ENCODE results near the gene UBA52.
"Not testable (repeated sequence)": the region's sequence is repeated elsewhere in the genome, so short reads cannot be mapped to it uniquely, and the experiment has no call there.

The UBA52 gene

DNA sequence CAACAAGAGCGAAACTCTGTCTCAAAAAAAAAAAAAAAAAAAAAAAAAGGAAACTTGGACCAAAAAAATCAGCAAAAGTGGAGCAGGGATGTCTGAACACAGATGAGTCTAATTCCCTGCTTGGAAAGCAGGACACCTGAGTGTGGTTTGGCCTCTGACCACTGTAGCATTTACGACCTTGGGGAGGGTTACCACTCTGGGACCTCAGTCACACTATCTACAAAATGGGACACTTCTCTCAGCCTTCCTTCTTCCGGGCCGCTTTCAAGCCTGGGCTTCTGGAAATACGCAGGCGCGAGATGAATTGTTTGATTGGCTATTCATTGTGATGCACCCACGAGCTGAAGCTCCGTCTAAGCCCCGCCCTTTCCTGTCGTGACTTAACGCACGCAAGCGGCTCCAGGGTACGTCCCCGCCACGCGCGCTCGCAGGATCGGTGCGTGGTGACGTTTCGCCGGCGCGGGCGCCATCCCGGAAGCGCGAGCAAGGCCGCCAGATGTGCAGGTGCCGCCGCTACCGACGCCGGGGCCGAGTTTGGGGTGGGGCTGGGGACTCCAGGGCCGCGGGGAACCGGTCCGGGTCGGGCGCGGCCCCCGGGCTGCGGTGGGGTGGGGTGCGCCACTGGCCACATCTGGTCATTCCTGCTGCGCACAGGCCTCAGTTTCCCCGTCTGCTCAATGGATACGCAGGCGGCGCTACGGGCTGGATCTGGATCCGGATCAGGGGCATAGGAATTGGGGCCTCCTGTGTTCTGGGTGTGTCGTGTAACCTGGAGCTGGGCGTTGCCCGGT lies 14.1 kb upstream of the UBA52 start, which contains the start of gene KXD1:
Gene KXD1 (plus strand): TSS at position 460 of the 791 bp plus-strand sequence. CDS start 4,187 bp downstream, outside the sequence.
- DNase-seq = peak; percentile 93

DNA sequence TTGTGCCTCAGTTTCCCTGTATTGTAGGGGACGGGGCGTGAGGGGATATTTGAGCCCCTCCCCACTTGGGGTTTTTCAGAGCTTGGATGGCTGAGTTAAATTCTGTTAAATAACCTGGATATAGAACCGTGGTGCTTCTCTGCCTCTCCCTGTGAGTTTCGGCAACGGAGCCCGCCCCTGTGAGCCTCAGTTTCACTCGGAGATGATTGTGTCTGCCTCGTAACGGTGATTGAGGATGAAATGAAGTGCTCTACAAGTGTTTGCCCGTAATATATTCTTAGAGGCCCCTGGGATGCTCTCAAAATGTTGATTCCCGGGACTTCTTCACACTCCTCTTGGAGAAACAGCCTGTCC lies 13.5 kb upstream of the UBA52 start:
- no peak for DNase-seq

GRCh38 chr19:18558604-18559003 lies 13.1 kb upstream of the UBA52 start:
- DNase-seq = no peak

GRCh38 chr19:18559685-18560084 lies 12.0 kb upstream of the UBA52 start:
- DNase-seq = no peak

DNA sequence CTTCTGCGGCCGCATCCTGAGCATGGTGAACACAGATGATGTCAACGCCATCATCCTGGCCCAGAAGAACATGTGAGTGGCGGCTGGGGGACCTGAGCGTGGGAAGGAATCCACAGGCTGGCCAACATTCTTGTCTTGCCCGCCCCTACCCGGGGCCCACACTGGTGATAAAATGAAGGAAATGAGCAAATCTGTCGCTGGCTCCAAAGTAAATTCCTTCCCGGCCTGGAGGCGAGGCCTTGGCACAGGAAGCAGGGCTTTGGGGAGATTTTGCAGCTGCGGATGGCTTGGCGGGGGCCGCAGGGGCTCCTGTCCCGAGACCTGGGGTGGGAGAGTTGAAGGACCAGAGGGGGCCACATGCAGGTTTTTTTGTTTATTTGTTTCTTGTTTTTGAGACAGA lies 9.6 kb upstream of the UBA52 start:
- DNase-seq = no peak

GRCh38 chr19:18566953-18567352 lies 4.7 kb upstream of the UBA52 start:
- DNase-seq = no peak

- no peak for DNase-seq
Observed at GRCh38 chr19:18568367-18568766, 3.3 kb upstream of the UBA52 start.

GRCh38 chr19:18574691-18575291 lies 3.1 kb downstream of the UBA52 start:
- no peak for DNase-seq

DNA sequence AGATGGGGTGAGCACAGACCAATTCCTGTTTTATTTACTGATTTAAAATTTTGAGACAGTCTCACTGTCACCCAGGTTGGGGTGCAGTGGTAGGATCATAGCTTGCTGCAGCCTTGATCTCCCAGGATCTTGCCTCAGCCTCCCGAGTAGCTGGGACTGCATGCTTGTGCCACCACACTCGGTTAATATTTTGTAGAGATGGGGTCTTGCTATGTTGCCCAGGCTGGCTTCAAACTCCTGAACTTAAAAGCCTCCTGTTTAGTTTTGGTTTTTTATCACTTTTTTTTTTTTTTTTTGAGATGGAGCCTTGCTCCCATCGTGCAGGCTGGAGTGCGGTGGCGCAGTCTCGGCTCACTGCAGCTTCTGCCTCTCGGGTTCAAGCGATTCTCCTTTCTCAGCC lies 4.7 kb downstream of the UBA52 start:
- DNase-seq = no peak

- DNase-seq = no peak
Observed at GRCh38 chr19:18577365-18577914, 5.8 kb downstream of the UBA52 start.

- DNase-seq = no peak
Observed at GRCh38 chr19:18580311-18580710, 8.7 kb downstream of the UBA52 start.

DNA sequence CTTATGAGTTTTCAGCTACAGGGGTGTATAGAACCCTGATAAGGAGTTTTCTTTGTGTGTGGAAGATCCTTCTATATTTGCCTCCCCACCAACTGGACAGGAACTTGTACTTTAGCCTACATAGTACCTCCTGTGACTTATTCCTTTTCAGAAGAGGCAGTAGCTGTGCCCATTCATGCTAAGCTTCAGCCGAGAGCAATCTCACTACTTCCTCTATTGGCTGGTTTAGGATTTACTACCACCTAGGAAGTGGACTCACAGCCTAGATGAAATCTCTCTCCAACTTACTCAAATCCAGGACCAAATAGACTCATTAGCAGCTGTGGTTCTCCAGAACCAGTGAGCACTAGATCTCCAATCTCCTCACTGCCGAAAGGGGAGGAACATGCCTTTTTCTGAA lies 14.6 kb downstream of the UBA52 start:
- DNase-seq = no peak

DNA sequence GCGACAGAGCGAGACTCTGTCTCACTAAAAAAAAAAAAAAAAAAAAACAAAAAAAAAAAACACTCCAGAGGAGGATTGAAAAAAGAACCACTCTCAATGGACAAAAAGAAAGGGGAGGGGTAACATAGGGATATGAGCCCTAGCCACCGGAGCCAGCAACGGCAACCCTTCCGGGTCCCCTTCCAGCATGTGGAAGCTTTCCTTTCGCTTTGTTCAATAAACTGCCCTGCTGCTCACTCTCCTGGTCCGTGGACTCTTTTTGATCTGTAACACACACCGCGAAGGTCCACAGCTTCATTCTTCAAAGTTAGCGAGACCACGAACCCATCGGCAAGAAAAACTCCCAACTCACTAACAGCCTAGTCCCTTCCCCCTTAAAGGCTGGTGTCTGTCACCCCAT lies 15.9 kb downstream of the UBA52 start:
- no peak for DNase-seq

- DNase-seq = no peak
Observed at GRCh38 chr19:18587962-18588610, 16.4 kb downstream of the UBA52 start.

- no peak for DNase-seq
Observed at GRCh38 chr19:18588611-18589379, 17.1 kb downstream of the UBA52 start, which contains the start of gene REX1BD. TSS of gene REX1BD (plus strand) at chr19:18588798. CDS start at chr19:18588802, 4 bp downstream.

- no peak for DNase-seq
Observed at GRCh38 chr19:18589380-18590272, 18.0 kb downstream of the UBA52 start.

DNA sequence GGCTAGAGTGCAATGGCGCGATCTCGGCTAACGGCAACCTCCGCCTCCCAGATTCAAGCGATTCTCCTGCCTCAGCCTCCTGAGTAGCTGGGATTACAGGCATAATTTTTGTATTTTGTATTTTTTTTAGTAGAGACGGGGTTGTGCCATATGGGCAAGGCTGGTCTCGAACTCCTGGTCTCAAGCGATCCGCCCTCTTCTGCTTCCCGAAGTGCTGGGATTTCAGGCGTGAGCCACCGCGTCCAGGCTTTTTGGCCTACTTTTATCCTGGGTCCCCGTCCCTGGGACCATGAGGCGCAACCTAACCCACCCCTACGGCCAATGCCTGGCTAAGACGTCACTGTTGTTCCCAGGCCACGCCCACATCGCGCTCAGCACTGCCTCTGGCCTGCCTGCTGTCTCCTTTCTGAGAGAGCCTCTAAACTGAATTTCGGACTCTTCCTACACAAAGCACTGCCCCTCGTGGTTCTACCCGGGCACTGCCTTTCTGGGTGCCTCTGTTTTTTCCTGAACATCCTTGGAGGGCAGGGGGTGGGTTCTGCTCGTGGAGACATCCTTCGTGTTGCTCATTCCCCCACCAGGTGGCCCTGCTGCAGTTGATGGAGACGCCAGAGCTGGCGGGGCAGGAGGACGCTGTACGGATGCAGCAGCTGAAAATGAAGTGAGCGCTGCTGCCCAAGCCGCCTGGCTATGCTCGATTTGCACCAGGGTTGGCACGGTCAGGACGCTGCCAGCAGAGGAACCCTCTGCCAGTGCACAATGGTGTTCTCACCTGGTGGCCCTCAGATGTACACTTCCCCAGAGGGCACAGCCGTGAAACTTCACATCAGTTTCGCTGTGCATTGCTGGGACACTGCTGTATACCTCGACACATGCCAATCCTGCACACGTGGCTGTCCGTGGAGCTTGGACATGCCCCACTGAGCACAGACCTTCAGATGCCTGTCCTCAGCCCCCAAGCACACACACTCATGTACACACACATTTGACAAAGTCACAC lies 18.9 kb downstream of the UBA52 start:
- no peak for DNase-seq

GRCh38 chr19:18591735-18592385 lies 20.2 kb downstream of the UBA52 start:
- DNase-seq = no peak

- DNase-seq = not testable (repeated sequence)
Observed at GRCh38 chr19:18592732-18593131, 21.1 kb downstream of the UBA52 start.

Data from NCI-H1436 treated with DMSO at 0.1 percent for 48 hours (cell line).